ENCODE data around the gene FKRP. TPM values are rescaled to one million over a fixed set of nuclear protein-coding genes. Genes with fewer than 3 reads are reported as not detected.

Gene FKRP
- total and polyA plus RNA-seq, 4 donors: 3.9 to 20.6 (median 16.1) TPM

DNA sequence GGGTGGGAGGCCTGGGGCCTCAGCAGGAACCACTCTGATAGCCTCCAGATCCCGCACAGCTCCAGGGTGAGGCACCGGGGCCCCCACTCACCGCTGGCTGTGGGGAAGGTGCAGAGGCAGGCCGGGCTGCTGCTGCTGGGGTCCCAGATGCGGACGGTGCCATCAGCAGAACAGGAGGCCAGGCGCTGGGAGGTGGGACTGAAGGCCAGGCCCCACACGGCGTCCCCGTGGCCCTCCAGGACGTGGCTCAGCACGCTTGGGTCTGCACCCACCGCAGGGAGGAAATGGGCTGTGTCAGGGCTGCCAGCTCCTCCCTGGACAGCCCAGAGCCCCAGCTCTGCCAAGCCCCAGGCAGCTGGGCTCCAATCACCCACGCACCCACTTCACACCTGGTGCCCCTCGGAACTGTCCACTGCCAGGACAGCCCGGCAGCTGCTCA, 22.8 kb upstream of the FKRP start:
- intact Hi-C loops (cut with DNase I): no loop called here
- ATAC-seq (ENCODE audit: low FRiP score) (no peak), DNase-seq (peak in 1 of 2 donors; percentile 45)
- H3K9me3 ChIP-seq (ENCODE audit: control insufficient read depth, low read length): no peaks in the 10 kb centered on the region
- H3K27me3 ChIP-seq (ENCODE audit: control insufficient read depth in 1 of 2, insufficient read depth in 2 of 2, low read length in 1 of 2): no peaks in the 10 kb centered on the region
- no peak overlapping the region for H3K4me3 ChIP-seq (ENCODE audit: low read length in 2 of 2)
- H3K36me3 ChIP-seq (ENCODE audit: control insufficient read depth in 1 of 2, insufficient read depth in 2 of 2, low read length in 1 of 2): peaks cover 0 to 4% of the 10 kb centered on the region in 2 donors
- 90 to 91% methylated on average over 15 to 16 of the region's 16 CpGs for WGBS, 2 donors
- no peaks in the 10 kb centered on the region for H3K4me1 ChIP-seq (ENCODE audit: control insufficient read depth in 1 of 2, insufficient read depth in 2 of 2, low read length in 2 of 2)
- no peak overlapping the region for H3K27ac ChIP-seq (ENCODE audit: low read depth in 1 of 2, low read length in 2 of 2)

- DNase-seq (no peak), ATAC-seq (ENCODE audit: low FRiP score) (no peak)
- WGBS, 2 donors: 92 to 96% methylated on average over 6 of the region's 6 CpGs
- H3K27me3 ChIP-seq (ENCODE audit: control insufficient read depth in 1 of 2, insufficient read depth in 2 of 2, low read length in 1 of 2): no peaks in the 10 kb centered on the region
- H3K27ac ChIP-seq (ENCODE audit: low read depth in 1 of 2, low read length in 2 of 2): no peak overlapping the region
- intact Hi-C loops (cut with DNase I): no loop called here
- H3K36me3 ChIP-seq (ENCODE audit: control insufficient read depth in 1 of 2, insufficient read depth in 2 of 2, low read length in 1 of 2): peaks cover 0 to 4% of the 10 kb centered on the region in 2 donors
- no peak overlapping the region for H3K4me3 ChIP-seq (ENCODE audit: low read length in 2 of 2)
- no peaks in the 10 kb centered on the region for H3K9me3 ChIP-seq (ENCODE audit: control insufficient read depth, low read length)
- H3K4me1 ChIP-seq (ENCODE audit: control insufficient read depth in 1 of 2, insufficient read depth in 2 of 2, low read length in 2 of 2): no peaks in the 10 kb centered on the region
These were observed 22.4 kb upstream of the FKRP start for GRCh38 chr19:46723471-46723870.

- no peaks in the 10 kb centered on the region for H3K27me3 ChIP-seq (ENCODE audit: control insufficient read depth in 1 of 2, insufficient read depth in 2 of 2, low read length in 1 of 2)
- WGBS, 2 donors: 81 to 82% methylated on average over 20 of the region's 20 CpGs
- no peak overlapping the region for H3K27ac ChIP-seq (ENCODE audit: low read depth in 1 of 2, low read length in 2 of 2)
- no peaks in the 10 kb centered on the region for H3K4me1 ChIP-seq (ENCODE audit: control insufficient read depth in 1 of 2, insufficient read depth in 2 of 2, low read length in 2 of 2)
- ATAC-seq (ENCODE audit: low FRiP score): no peak
- intact Hi-C loops (cut with DNase I): no loop called here
- peaks cover 0 to 4% of the 10 kb centered on the region in 2 donors for H3K36me3 ChIP-seq (ENCODE audit: control insufficient read depth in 1 of 2, insufficient read depth in 2 of 2, low read length in 1 of 2)
- H3K4me3 ChIP-seq (ENCODE audit: low read length in 2 of 2): no peak overlapping the region
- DNase-seq: peak in 1 of 2 donors; percentile 34
- H3K9me3 ChIP-seq (ENCODE audit: control insufficient read depth, low read length): no peaks in the 10 kb centered on the region
These were observed 21.4 kb upstream of the FKRP start for GRCh38 chr19:46724468-46724867.

GRCh38 chr19:46725036-46725820, 20.6 kb upstream of the FKRP start:
- Histone ChIP-seq H3K27ac (ENCODE audit: low read depth in 1 of 2, low read length in 2 of 2) (no peak overlapping the region), H3K36me3 (ENCODE audit: control insufficient read depth in 1 of 2, insufficient read depth in 2 of 2, low read length in 1 of 2) (peaks cover 0 to 6% of the 10 kb centered on the region in 2 donors), H3K4me1 (ENCODE audit: control insufficient read depth in 1 of 2, insufficient read depth in 2 of 2, low read length in 2 of 2) (no peaks in the 10 kb centered on the region), H3K4me3 (ENCODE audit: low read length in 2 of 2) (no peak overlapping the region), H3K27me3 (ENCODE audit: control insufficient read depth in 1 of 2, insufficient read depth in 2 of 2, low read length in 1 of 2) (no peaks in the 10 kb centered on the region), H3K9me3 (ENCODE audit: control insufficient read depth, low read length) (no peaks in the 10 kb centered on the region)
- intact Hi-C loops (cut with DNase I): no loop called here
- 86 to 89% methylated on average over 26 of the region's 26 CpGs for WGBS, 2 donors
- ATAC-seq (ENCODE audit: low FRiP score) (no peak), DNase-seq (no peak)

- intact Hi-C loops (cut with DNase I): no loop called here
- no peak overlapping the region for H3K27ac ChIP-seq (ENCODE audit: low read depth in 1 of 2, low read length in 2 of 2)
- DNase-seq (no peak), ATAC-seq (ENCODE audit: low FRiP score) (no peak)
- no peaks in the 10 kb centered on the region for H3K27me3 ChIP-seq (ENCODE audit: control insufficient read depth in 1 of 2, insufficient read depth in 2 of 2, low read length in 1 of 2)
- no peak overlapping the region for H3K4me3 ChIP-seq (ENCODE audit: low read length in 2 of 2)
- H3K36me3 ChIP-seq (ENCODE audit: control insufficient read depth in 1 of 2, insufficient read depth in 2 of 2, low read length in 1 of 2): peaks cover 0 to 11% of the 10 kb centered on the region in 2 donors
- no peaks in the 10 kb centered on the region for H3K4me1 ChIP-seq (ENCODE audit: control insufficient read depth in 1 of 2, insufficient read depth in 2 of 2, low read length in 2 of 2)
- H3K9me3 ChIP-seq (ENCODE audit: control insufficient read depth, low read length): no peaks in the 10 kb centered on the region
- WGBS, 2 donors: 76 to 78% methylated on average over 9 of the region's 9 CpGs
These were observed 19.9 kb upstream of the FKRP start for GRCh38 chr19:46725859-46726393.

GRCh38 chr19:46726551-46726950, 19.3 kb upstream of the FKRP start:
- DNase-seq: no peak
- H3K36me3 ChIP-seq (ENCODE audit: control insufficient read depth in 1 of 2, insufficient read depth in 2 of 2, low read length in 1 of 2): peaks cover 0 to 11% of the 10 kb centered on the region in 2 donors
- H3K4me1 ChIP-seq (ENCODE audit: control insufficient read depth in 1 of 2, insufficient read depth in 2 of 2, low read length in 2 of 2): no peaks in the 10 kb centered on the region
- no peaks in the 10 kb centered on the region for H3K9me3 ChIP-seq (ENCODE audit: control insufficient read depth, low read length)
- intact Hi-C loops (cut with DNase I): no loop called here
- 78 to 80% methylated on average over 10 of the region's 10 CpGs for WGBS, 2 donors
- no peaks in the 10 kb centered on the region for H3K27me3 ChIP-seq (ENCODE audit: control insufficient read depth in 1 of 2, insufficient read depth in 2 of 2, low read length in 1 of 2)
- ATAC-seq (ENCODE audit: low FRiP score): no peak
- no peak overlapping the region for H3K27ac ChIP-seq (ENCODE audit: low read depth in 1 of 2, low read length in 2 of 2)
- H3K4me3 ChIP-seq (ENCODE audit: low read length in 2 of 2): no peak overlapping the region

- H3K4me1 ChIP-seq (ENCODE audit: control insufficient read depth in 1 of 2, insufficient read depth in 2 of 2, low read length in 2 of 2): no peaks in the 10 kb centered on the region
- DNase-seq (no peak), ATAC-seq (ENCODE audit: low FRiP score) (no peak)
- H3K4me3 ChIP-seq (ENCODE audit: low read length in 2 of 2): no peak overlapping the region
- H3K27ac ChIP-seq (ENCODE audit: low read depth in 1 of 2, low read length in 2 of 2): no peak overlapping the region
- H3K36me3 ChIP-seq (ENCODE audit: control insufficient read depth in 1 of 2, insufficient read depth in 2 of 2, low read length in 1 of 2): peaks cover 0 to 11% of the 10 kb centered on the region in 2 donors
- H3K27me3 ChIP-seq (ENCODE audit: control insufficient read depth in 1 of 2, insufficient read depth in 2 of 2, low read length in 1 of 2): no peaks in the 10 kb centered on the region
- intact Hi-C loops (cut with DNase I): no loop called here
- 78 to 87% methylated on average over 14 of the region's 14 CpGs for WGBS, 2 donors
- H3K9me3 ChIP-seq (ENCODE audit: control insufficient read depth, low read length): no peaks in the 10 kb centered on the region
These were observed 18.8 kb upstream of the FKRP start for GRCh38 chr19:46726971-46727501.

DNA sequence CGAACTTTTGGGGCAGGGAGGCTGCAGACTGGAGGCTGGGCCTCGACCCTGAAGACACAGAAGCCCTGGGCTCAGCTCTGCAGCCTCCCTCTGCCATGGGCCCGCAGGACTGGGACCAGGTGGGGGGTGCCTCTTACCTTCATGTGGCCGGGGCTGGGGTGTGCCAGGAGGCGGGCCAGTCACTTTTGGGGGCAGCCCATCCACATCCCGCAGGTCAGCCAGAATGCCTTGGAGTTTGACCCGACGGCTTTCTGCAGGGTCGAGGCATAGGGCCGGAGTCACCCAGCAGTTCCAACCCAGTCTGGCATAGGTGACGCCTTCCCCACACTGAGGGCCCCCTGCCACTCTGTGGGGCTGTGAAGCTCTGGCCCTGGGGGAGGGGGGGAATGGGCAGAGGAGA, 18.1 kb upstream of the FKRP start:
- Histone ChIP-seq H3K27me3 (ENCODE audit: control insufficient read depth in 1 of 2, insufficient read depth in 2 of 2, low read length in 1 of 2) (no peaks in the 10 kb centered on the region), H3K27ac (ENCODE audit: low read depth in 1 of 2, low read length in 2 of 2) (no peak overlapping the region), H3K4me3 (ENCODE audit: low read length in 2 of 2) (no peak overlapping the region), H3K36me3 (ENCODE audit: control insufficient read depth in 1 of 2, insufficient read depth in 2 of 2, low read length in 1 of 2) (peaks cover 0 to 11% of the 10 kb centered on the region in 2 donors), H3K9me3 (ENCODE audit: control insufficient read depth, low read length) (no peaks in the 10 kb centered on the region), H3K4me1 (ENCODE audit: control insufficient read depth in 1 of 2, insufficient read depth in 2 of 2, low read length in 2 of 2) (no peaks in the 10 kb centered on the region)
- WGBS, 2 donors: 86 to 88% methylated on average over 11 of the region's 11 CpGs
- DNase-seq (no peak), ATAC-seq (ENCODE audit: low FRiP score) (no peak)
- intact Hi-C loops (cut with DNase I): loop anchor here in 1 of 2 donors (2.0 kb wide), 1 partner anchor 23 kb away; no protein-coding TSS in a partner anchor
